PFSK-1 (cell line): ENCODE data around the gene MUC20.

Experiments
- POLR2AphosphoS5 ChIP-seq: IDR thresholded peaks from 2 replicates; pipeline ENCODE4 v1.6.1; 2012; ENCODE audit warnings: low read depth, mild to moderate bottlenecking, control low read depth, low read length, moderate library complexity
- REST ChIP-seq, 2 experiments: IDR thresholded peaks; 2 replicates each; pipeline versions ENCODE4 v1.6.1 to v1.8.0; 2011 to 2012; ENCODE audit warnings: low read depth in 2 of 2, low read length in 2 of 2, control low read depth in 1 of 2, inconsistent platforms in 1 of 2, mild to moderate bottlenecking in 1 of 2, moderate library complexity in 1 of 2; ENCODE audit not compliant: insufficient read depth in 1 of 2

- TF ChIP-seq POLR2AphosphoS5 (no peak), REST (IDR thresholded peaks at IDR 0.05; ENCODE audit: insufficient read depth in 1 of 2, low read depth in 2 of 2, low read length in 2 of 2) (no peak)
Observed at GRCh38 chr3:195701042-195701915, 19.5 kb upstream of the MUC20 start.
